ENCODE measurements around the gene P2RY2. TPM values are rescaled to one million over a fixed set of nuclear protein-coding genes. Genes with fewer than 3 reads are reported as not detected.

Gene P2RY2
- total and polyA plus RNA-seq, 2 donors (not counting 1 experiment from before 2014, with no cell fraction given) = 0.12 to 0.37 TPM

- Histone ChIP-seq H3K79me2 (ENCODE audit: control insufficient read depth, insufficient read depth, low read length) (no peaks in the 10 kb centered on the region), H3K9ac (ENCODE audit: low read length) (no peak overlapping the region), H3K4me1 (ENCODE audit: control insufficient read depth in 2 of 2, insufficient read depth in 2 of 2, low read length in 2 of 2) (no peaks in the 10 kb centered on the region), H3K4me3 (ENCODE audit: control extremely low read depth in 1 of 5, extremely low read depth in 1 of 5, insufficient read depth in 1 of 5, low read depth in 2 of 5, low read length in 4 of 5) (no peak overlapping the region), H3K36me3 (replicated peaks in 1 of 2; ENCODE audit: control extremely low read depth in 1 of 2, control insufficient read depth in 1 of 2, extremely low read depth in 1 of 2, insufficient read depth in 2 of 2, low read length in 1 of 2) (no peaks in the 10 kb centered on the region), H3K9me3 (ENCODE audit: control extremely low read depth in 1 of 3, control insufficient read depth in 2 of 3, insufficient read depth in 1 of 3, low read length in 2 of 3) (no peaks in the 10 kb centered on the region), H2AFZ (ENCODE audit: insufficient read depth, low read depth, low read length, poor library complexity, severe bottlenecking) (no peak overlapping the region), H4K20me1 (ENCODE audit: control insufficient read depth, insufficient read depth, low read length, poor library complexity, severe bottlenecking) (no peaks in the 10 kb centered on the region), H3K27me3 (replicated peaks in 1 of 4; ENCODE audit: control extremely low read depth in 1 of 4, control insufficient read depth in 3 of 4, insufficient read depth in 4 of 4, low read length in 3 of 4) (no peaks in the 10 kb centered on the region), H3K27ac (ENCODE audit: low read length in 2 of 2) (no peak overlapping the region), H3K4me2 (replicated peaks; ENCODE audit: low read depth, low read length, poor library complexity, severe bottlenecking) (no peak overlapping the region)
- no peaks in the 10 kb centered on the region for H3K27me3 Mint-ChIP-seq
- no peak for ATAC-seq (ENCODE audit: low read depth)
- no peak for DNase-seq
- H3K27ac Mint-ChIP-seq = no peak overlapping the region
- H3K4me3 Mint-ChIP-seq = no peak overlapping the region
- no peaks in the 10 kb centered on the region for H3K9me3 Mint-ChIP-seq (ENCODE audit: insufficient read depth)
- no peaks in the 10 kb centered on the region for H3K4me1 Mint-ChIP-seq
- WGBS (ENCODE audit: insufficient coverage) = 95% methylated on average over 56 of the region's 56 CpGs
- POLR2A ChIA-PET = no interaction called here
- intact Hi-C loops (cut with micrococcal nuclease) = no loop called here
- CTCF ChIA-PET = interaction anchor here (1.0 to 14.1 kb wide), 3 partner anchors 22 to 48 kb away, joined by 3 to 281 read pairs (median 10); no protein-coding TSS in a partner anchor
- no peak for TF ChIP-seq CTCF (IDR thresholded peaks at IDR 0.05)
- TF ChIP-seq EZH2 (IDR thresholded peaks at IDR 0.05; ENCODE audit: borderline replicate concordance, insufficient read depth, low read depth, low read length, poor library complexity, severe bottlenecking) = no peak
Measured at GRCh38 chr11:73234471-73235181, 16.5 kb downstream of the P2RY2 start.

GRCh38 chr11:73235236-73235786 is 17.2 kb downstream of the P2RY2 start:
- H3K27me3 ChIP-seq (replicated peaks in 1 of 4; ENCODE audit: control extremely low read depth in 1 of 4, control insufficient read depth in 3 of 4, insufficient read depth in 4 of 4, low read length in 3 of 4) = no peaks in the 10 kb centered on the region
- ATAC-seq (ENCODE audit: low read depth) (no peak), DNase-seq (no peak)
- no peaks in the 10 kb centered on the region for H4K20me1 ChIP-seq (ENCODE audit: control insufficient read depth, insufficient read depth, low read length, poor library complexity, severe bottlenecking)
- no peaks in the 10 kb centered on the region for H3K9me3 ChIP-seq (ENCODE audit: control extremely low read depth in 1 of 3, control insufficient read depth in 2 of 3, insufficient read depth in 1 of 3, low read length in 2 of 3)
- no peaks in the 10 kb centered on the region for H3K4me1 Mint-ChIP-seq
- TF ChIP-seq EZH2 (IDR thresholded peaks at IDR 0.05; ENCODE audit: borderline replicate concordance, insufficient read depth, low read depth, low read length, poor library complexity, severe bottlenecking) (no peak), CTCF (IDR thresholded peaks at IDR 0.05) (no peak)
- H3K79me2 ChIP-seq (ENCODE audit: control insufficient read depth, insufficient read depth, low read length) = no peaks in the 10 kb centered on the region
- H3K4me1 ChIP-seq (ENCODE audit: control insufficient read depth in 2 of 2, insufficient read depth in 2 of 2, low read length in 2 of 2) = no peaks in the 10 kb centered on the region
- H3K27me3 Mint-ChIP-seq = no peaks in the 10 kb centered on the region
- H3K27ac ChIP-seq (ENCODE audit: low read length in 2 of 2) = no peak overlapping the region
- no peaks in the 10 kb centered on the region for H3K9me3 Mint-ChIP-seq (ENCODE audit: insufficient read depth)
- no peaks in the 10 kb centered on the region for H3K36me3 ChIP-seq (replicated peaks in 1 of 2; ENCODE audit: control extremely low read depth in 1 of 2, control insufficient read depth in 1 of 2, extremely low read depth in 1 of 2, insufficient read depth in 2 of 2, low read length in 1 of 2)
- no peak overlapping the region for H3K4me3 Mint-ChIP-seq
- no peak overlapping the region for H3K4me3 ChIP-seq (ENCODE audit: control extremely low read depth in 1 of 5, extremely low read depth in 1 of 5, insufficient read depth in 1 of 5, low read depth in 2 of 5, low read length in 4 of 5)
- WGBS (ENCODE audit: insufficient coverage) = 90% methylated on average over 3 of the region's 8 CpGs
- intact Hi-C loops (cut with micrococcal nuclease) = no loop called here
- CTCF ChIA-PET = interaction anchor here (1.2 to 14.1 kb wide), 5 partner anchors 28 to 58 kb away, joined by 3 to 281 read pairs (median 11); no protein-coding TSS in a partner anchor
- H2AFZ ChIP-seq (ENCODE audit: insufficient read depth, low read depth, low read length, poor library complexity, severe bottlenecking) = no peak overlapping the region
- H3K9ac ChIP-seq (ENCODE audit: low read length) = no peak overlapping the region
- H3K4me2 ChIP-seq (replicated peaks; ENCODE audit: low read depth, low read length, poor library complexity, severe bottlenecking) = no peak overlapping the region
- POLR2A ChIA-PET = no interaction called here
- no peak overlapping the region for H3K27ac Mint-ChIP-seq

Data from B cell (primary cell).